ENCODE measurements around the gene FAM222B. TPM values are rescaled to one million over a fixed set of nuclear protein-coding genes. Genes with fewer than 3 reads are reported as not detected.

The FAM222B gene
- total RNA-seq, 1 experiment from 2014 or later, result 4.8 TPM

GRCh38 chr17:28720247-28720996 is 122.2 kb downstream of the FAM222B start:
- Histone ChIP-seq H3K4me3 (ENCODE audit: low read length) (peak overlapping the region; percentile 93), H3K79me2 (ENCODE audit: low read length) (peaks cover 60% of the 10 kb centered on the region)

GRCh38 chr17:28719021-28719433 is 123.6 kb downstream of the FAM222B start:
- H3K27ac ChIP-seq (ENCODE audit: low read length), result peak overlapping the region; percentile 75
- H3K79me2 ChIP-seq (ENCODE audit: low read length), result peaks cover 63% of the 10 kb centered on the region
- H4K20me1 ChIP-seq (ENCODE audit: low read length), result peaks cover 28% of the 10 kb centered on the region
- no TSS peak for BruUV-seq (replicated peaks)
- H3K4me2 ChIP-seq (ENCODE audit: low read length), result peak overlapping the region; percentile 96
- H3K36me3 ChIP-seq (ENCODE audit: low read depth, low read length), result peaks cover 45% of the 10 kb centered on the region
- ChIA-PET POLR2A (ENCODE audit: unreplicated experiment) (interaction anchor here (0.6 to 1.8 kb wide), 6 partner anchors 8 to 376 kb away, joined by 3 to 12 read pairs (median 4); partner anchors contain the start of gene PHF12), CTCF (interaction anchor here (0.6 to 1.0 kb wide), 4 partner anchors 24 to 873 kb away, joined by 3 to 6 read pairs (median 3); partner anchors contain the start of gene TRAF4)
- H2AFZ ChIP-seq (ENCODE audit: low read length), result peak overlapping the region; percentile 69
- peaks cover 39% of the 10 kb centered on the region for H3K4me1 ChIP-seq (ENCODE audit: insufficient read depth, low read length)
- peak overlapping the region; percentile 99 for H3K9ac ChIP-seq (ENCODE audit: low read length)
- TF ChIP-seq EZH2 (IDR thresholded peaks at IDR 0.05; ENCODE audit: low read length, unreplicated experiment), result no peak
- H3F3A ChIP-seq (ENCODE audit: low read length, unreplicated experiment), result peaks cover 6% of the 10 kb centered on the region
- intact Hi-C loops (cut with micrococcal nuclease), result loop anchor here (10.0 kb wide), 1 partner anchor 74 kb away; the partner anchor contains the start of gene BLTP2
- no peaks in the 10 kb centered on the region for H3K9me2 ChIP-seq (replicated peaks; ENCODE audit: low read length)
- peak overlapping the region; percentile 93 for H3K4me3 ChIP-seq (ENCODE audit: low read length)
- DNase-seq, result no peak
- no peaks in the 10 kb centered on the region for H3K9me3 ChIP-seq (ENCODE audit: low read length)
- H3K27me3 ChIP-seq (ENCODE audit: low read length), result no peaks in the 10 kb centered on the region
- ATAC-seq, result no peak

More at GRCh38 chr17:28720247-28720996, 122.2 kb downstream of the FAM222B start:
- CTCF ChIA-PET, result no interaction called here
- peak overlapping the region; percentile 96 for H3K4me2 ChIP-seq (ENCODE audit: low read length)
- H2AFZ ChIP-seq (ENCODE audit: low read length), result no peak overlapping the region
- H3K36me3 ChIP-seq (ENCODE audit: low read depth, low read length), result peaks cover 43% of the 10 kb centered on the region
- TSS peak; percentile 82 for BruUV-seq (replicated peaks)
- peaks cover 12% of the 10 kb centered on the region for H3F3A ChIP-seq (ENCODE audit: low read length, unreplicated experiment)
- H3K9me2 ChIP-seq (replicated peaks; ENCODE audit: low read length), result no peaks in the 10 kb centered on the region
- H3K9ac ChIP-seq (ENCODE audit: low read length), result peak overlapping the region; percentile 99
- ATAC-seq (no peak), DNase-seq (no peak)
- TF ChIP-seq EZH2 (IDR thresholded peaks at IDR 0.05; ENCODE audit: low read length, unreplicated experiment) (no peak), CTCF (conservative IDR thresholded peaks at IDR 0.05; ENCODE audit: low read depth, low read length) (no peak), EZH2phosphoT487 (IDR thresholded peaks at IDR 0.05; ENCODE audit: borderline replicate concordance, low read length) (no peak)
- H4K20me1 ChIP-seq (ENCODE audit: low read length), result peaks cover 32% of the 10 kb centered on the region
- peak overlapping the region; percentile 75 for H3K27ac ChIP-seq (ENCODE audit: low read length)
- H3K9me3 ChIP-seq (ENCODE audit: low read length), result no peaks in the 10 kb centered on the region
- H3K27me3 ChIP-seq (ENCODE audit: low read length), result no peaks in the 10 kb centered on the region
- intact Hi-C loops (cut with micrococcal nuclease), result loop anchor here (10.0 kb wide), 1 partner anchor 184 kb away; the partner anchor contains the start of gene DHRS13
- POLR2A ChIA-PET (ENCODE audit: unreplicated experiment), result interaction anchor here (1.2 to 1.8 kb wide), 2 partner anchors 9 to 231 kb away, joined by 9 to 12 read pairs; partner anchors contain the start of gene PHF12
- H3K4me1 ChIP-seq (ENCODE audit: insufficient read depth, low read length), result peaks cover 43% of the 10 kb centered on the region

GRCh38 chr17:28718333-28719020 is 124.1 kb downstream of the FAM222B start:
- CTCF ChIA-PET, result no interaction called here
- peak overlapping the region; percentile 93 for H3K4me3 ChIP-seq (ENCODE audit: low read length)
- peak overlapping the region; percentile 99 for H3K9ac ChIP-seq (ENCODE audit: low read length)
- H3K36me3 ChIP-seq (ENCODE audit: low read depth, low read length), result peaks cover 41% of the 10 kb centered on the region
- H3K9me3 ChIP-seq (ENCODE audit: low read length), result no peaks in the 10 kb centered on the region
- no peaks in the 10 kb centered on the region for H3K9me2 ChIP-seq (replicated peaks; ENCODE audit: low read length)
- BruUV-seq (replicated peaks), result no TSS peak
- intact Hi-C loops (cut with micrococcal nuclease), result loop anchor here (10.0 kb wide), 1 partner anchor 74 kb away; the partner anchor contains the start of gene BLTP2
- peaks cover 6% of the 10 kb centered on the region for H3F3A ChIP-seq (ENCODE audit: low read length, unreplicated experiment)
- peaks cover 34% of the 10 kb centered on the region for H3K4me1 ChIP-seq (ENCODE audit: insufficient read depth, low read length)
- H3K27me3 ChIP-seq (ENCODE audit: low read length), result no peaks in the 10 kb centered on the region
- ATAC-seq (no peak), DNase-seq (no peak)
- 0 out of 2 replicates have a peak overlapping the region, but pooled peaks have one; percentile 78 for H2AFZ ChIP-seq (ENCODE audit: low read length)
- POLR2A ChIA-PET (ENCODE audit: unreplicated experiment), result no interaction called here
- peak overlapping the region; percentile 96 for H3K4me2 ChIP-seq (ENCODE audit: low read length)
- TF ChIP-seq CTCF (conservative IDR thresholded peaks at IDR 0.05; ENCODE audit: low read depth, low read length) (no peak), EZH2 (IDR thresholded peaks at IDR 0.05; ENCODE audit: low read length, unreplicated experiment) (no peak), EZH2phosphoT487 (IDR thresholded peaks at IDR 0.05; ENCODE audit: borderline replicate concordance, low read length) (no peak)
- H3K27ac ChIP-seq (ENCODE audit: low read length), result peak overlapping the region; percentile 75
- peaks cover 62% of the 10 kb centered on the region for H3K79me2 ChIP-seq (ENCODE audit: low read length)
- peaks cover 28% of the 10 kb centered on the region for H4K20me1 ChIP-seq (ENCODE audit: low read length)

Measured in PC-3 (cell line).